HFF-Myc (cell line): ENCODE results near the gene PPP2R5B.
A peak's percentile ranks its signal among the peaks of the same experiment; 100 is the strongest.

Source experiments
- DNase-seq: peaks from one replicate; pipeline ENCODE4 v3.0.0-alpha.2; 2011; ENCODE audit warnings: low read depth; ENCODE audit errors: extremely low read depth
- H3K4me3 ChIP-seq: replicated peaks from 2 replicates; pipeline ENCODE4 v1.5.1; 2011; ENCODE audit warnings: low read depth, mild to moderate bottlenecking, control low read depth, low read length
- TF ChIP-seq, protein P1 (sequence below): IDR thresholded peaks from 2 replicates; pipeline ENCODE4 v1.5.1; 2012; ENCODE audit warnings: mild to moderate bottlenecking, low read depth, low read length, control low read depth; ENCODE audit errors: missing control alignments

The PPP2R5B gene

DNA sequence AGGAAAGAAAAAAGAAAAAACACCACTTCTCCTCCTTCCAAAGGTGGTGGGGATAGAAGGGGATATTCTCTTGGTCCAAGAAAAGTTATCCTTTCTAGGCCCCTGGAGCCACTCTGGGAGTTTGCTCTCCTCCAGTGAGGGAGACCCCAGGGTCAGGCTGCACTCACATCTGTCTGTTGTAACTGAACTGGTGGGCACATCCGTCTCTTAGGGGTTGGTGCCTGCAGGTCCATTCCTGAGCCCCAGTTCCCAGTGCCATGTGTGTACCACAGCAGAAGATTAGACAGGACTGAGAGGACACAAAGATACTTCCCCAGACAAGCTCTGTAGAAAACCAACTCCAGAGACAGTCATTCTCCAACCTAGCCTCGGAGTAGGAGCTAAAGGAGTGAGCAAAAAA is 4.4 kb upstream of the PPP2R5B start:
- no peak for DNase-seq
- H3K4me3 ChIP-seq: no peak overlapping the region
- TF ChIP-seq, protein P1, sequence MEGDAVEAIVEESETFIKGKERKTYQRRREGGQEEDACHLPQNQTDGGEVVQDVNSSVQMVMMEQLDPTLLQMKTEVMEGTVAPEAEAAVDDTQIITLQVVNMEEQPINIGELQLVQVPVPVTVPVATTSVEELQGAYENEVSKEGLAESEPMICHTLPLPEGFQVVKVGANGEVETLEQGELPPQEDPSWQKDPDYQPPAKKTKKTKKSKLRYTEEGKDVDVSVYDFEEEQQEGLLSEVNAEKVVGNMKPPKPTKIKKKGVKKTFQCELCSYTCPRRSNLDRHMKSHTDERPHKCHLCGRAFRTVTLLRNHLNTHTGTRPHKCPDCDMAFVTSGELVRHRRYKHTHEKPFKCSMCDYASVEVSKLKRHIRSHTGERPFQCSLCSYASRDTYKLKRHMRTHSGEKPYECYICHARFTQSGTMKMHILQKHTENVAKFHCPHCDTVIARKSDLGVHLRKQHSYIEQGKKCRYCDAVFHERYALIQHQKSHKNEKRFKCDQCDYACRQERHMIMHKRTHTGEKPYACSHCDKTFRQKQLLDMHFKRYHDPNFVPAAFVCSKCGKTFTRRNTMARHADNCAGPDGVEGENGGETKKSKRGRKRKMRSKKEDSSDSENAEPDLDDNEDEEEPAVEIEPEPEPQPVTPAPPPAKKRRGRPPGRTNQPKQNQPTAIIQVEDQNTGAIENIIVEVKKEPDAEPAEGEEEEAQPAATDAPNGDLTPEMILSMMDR: no peak

DNA sequence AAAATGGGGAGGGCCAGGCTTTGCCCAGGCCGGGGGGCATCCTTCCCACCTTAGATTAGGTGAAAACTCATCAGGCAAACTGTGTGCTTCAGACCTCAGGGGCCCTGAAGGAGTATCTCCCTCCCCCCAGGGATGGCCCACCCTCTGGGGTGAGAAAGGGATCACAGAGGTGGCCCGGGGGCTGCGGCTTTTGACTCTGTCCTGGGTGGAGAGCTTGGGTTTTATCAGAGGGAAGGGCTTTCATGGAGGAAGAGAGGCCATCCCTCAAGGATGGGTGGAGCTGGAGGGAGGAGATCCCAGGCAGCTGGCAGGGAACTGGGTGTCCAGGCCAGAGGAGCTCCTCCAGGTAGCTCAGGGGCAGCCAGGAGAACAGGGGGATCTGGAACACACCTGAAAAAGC is 3.1 kb upstream of the PPP2R5B start:
- H3K4me3 ChIP-seq: no peak overlapping the region
- TF ChIP-seq, protein P1: no peak
- DNase-seq: no peak

DNA sequence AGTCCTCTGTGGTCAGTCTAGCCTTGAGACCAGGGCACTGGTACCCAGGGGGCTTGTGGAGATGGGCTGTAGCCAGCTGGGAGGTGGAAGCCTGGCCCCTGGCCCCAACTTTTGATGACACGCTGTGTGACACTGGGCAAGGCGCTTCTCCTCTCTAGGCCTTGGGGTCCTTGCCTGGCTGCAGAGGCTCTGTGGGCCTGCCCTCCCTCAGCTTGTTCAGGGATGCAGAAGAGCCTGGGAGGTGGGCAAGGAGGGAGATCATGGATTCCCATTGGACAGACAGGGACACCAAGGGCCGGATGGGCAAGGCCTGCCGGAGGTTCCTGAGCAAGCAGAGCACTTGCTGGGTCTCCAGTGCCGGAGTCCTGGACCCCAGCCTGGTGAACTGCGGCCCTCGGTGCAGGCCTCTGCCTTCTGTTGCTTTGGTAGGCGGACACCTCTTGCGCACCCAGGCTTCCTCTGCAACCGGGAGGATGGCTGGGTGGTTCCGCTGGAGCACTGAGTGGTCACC is 1.3 kb upstream of the PPP2R5B start:
- TF ChIP-seq, protein P1: no peak
- no peak for DNase-seq
- H3K4me3 ChIP-seq: no peak overlapping the region

DNA sequence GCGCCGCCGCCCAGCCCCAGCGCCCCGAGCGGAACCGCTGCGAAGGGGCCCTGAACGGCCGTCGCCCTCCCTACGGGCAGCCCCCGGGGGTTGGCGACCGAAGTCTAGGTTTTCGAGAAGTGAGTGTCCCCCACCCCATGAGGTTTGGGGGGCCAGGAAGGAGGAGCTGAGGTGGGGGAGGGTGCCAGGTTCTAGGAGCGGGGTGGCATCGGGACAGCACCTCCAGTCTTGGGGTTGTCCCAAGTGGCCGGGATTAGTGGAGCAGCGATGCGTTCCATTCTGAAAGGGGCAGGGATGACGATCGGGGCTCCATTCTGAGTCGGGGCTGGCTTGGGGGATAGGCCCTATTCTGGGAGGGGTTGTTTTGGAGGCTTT is 408 bp downstream of the PPP2R5B start:
- TF ChIP-seq, protein P1: no peak
- no peak for DNase-seq
- peak overlapping the region; percentile 75 for H3K4me3 ChIP-seq

DNA sequence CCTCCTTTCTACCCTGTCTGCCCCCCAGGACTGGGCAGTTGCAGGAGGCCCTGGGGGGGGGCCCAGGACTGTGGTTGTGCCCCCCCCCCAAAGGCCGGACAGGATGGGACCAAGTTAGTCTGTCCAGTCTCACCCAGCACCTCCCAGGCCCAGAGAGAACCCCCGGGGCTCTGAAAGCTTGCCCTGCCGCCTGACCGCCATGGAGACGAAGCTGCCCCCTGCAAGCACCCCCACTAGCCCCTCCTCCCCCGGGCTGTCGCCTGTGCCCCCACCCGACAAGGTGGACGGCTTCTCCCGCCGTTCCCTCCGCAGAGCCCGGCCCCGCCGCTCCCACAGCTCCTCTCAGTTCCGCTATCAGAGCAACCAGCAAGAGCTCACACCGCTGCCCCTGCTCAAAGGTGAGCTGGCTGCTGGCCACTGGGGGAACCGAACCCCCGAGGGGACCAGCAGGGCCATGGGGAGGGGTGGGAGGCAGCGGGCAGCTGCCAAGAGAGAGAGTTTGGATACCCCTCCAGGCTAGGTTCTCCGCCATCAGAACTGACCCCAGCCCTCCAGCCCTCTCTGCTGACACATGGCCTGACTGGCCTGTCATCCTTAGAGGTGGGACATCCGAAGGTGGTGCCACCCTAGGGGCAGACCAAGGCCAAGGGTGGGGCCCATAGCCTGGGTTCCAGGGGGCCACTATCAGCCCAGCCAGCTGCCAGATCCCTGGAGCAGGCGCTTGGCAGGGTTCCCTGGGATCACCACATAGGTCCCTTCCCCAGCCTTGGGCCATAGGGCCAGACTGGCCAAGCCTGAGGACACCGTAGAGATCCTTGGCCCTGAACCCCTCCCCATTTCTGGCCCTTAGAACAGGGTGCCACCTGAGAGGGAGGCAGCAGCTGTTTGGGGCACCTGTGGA is 1.3 kb downstream of the PPP2R5B start:
- no peak for DNase-seq
- peak overlapping the region; percentile 75 for H3K4me3 ChIP-seq
- TF ChIP-seq, protein P1: no peak

DNA sequence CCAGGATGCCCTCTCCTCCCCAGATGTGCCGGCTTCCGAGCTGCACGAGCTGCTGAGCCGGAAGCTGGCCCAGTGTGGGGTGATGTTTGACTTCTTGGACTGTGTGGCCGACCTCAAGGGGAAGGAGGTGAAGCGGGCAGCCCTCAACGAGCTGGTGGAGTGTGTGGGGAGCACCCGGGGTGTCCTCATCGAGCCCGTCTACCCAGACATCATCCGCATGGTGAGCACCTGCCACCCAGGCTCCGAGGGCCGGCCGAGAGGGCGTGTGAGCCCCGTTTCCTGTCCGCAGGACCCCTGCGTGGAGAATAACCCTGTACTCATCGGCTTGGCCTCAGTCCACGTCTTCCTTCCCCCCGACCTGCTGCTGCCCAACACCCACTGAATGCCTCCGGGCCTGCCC is 2.2 kb downstream of the PPP2R5B start:
- TF ChIP-seq, protein P1: no peak
- no peak for DNase-seq
- no peak overlapping the region for H3K4me3 ChIP-seq
